22Rv1 (cell line): ENCODE data around the gene TCF4.

Experiments
- CTCF ChIP-seq: fragments of 450-650 bp; IDR thresholded peaks from 2 replicates; pipeline ENCODE4 v1.5.1; 2017; ENCODE audit warnings: mild to moderate bottlenecking
- ZFX ChIP-seq: fragments of 450-650 bp; IDR thresholded peaks from 2 replicates; pipeline ENCODE4 v1.6.1; 2017; ENCODE audit warnings: antibody characterized with exemption, borderline replicate concordance

GRCh38 chr18:55351241-55351691 lies 236.7 kb downstream of the TCF4 start:
- no peak for TF ChIP-seq CTCF
- TF ChIP-seq ZFX: no peak
